Osteocyte (in vitro differentiated cells): ENCODE measurements around the gene RAD51B. TPM values are rescaled to one million over a fixed set of nuclear protein-coding genes. Genes with fewer than 3 reads are reported as not detected.
A peak's percentile ranks its signal among the peaks of the same experiment; 100 is the strongest.

Experiments
- DNase-seq: peaks from one replicate; pipeline ENCODE4 v3.0.0; 2021; ENCODE audit warnings: mixed read lengths; ENCODE audit not compliant: unreplicated experiment; ENCODE audit errors: extremely low spot score
- H3K27ac Mint-ChIP-seq: one replicate; pipeline ENCODE4 v1.8.0; 2021; ENCODE audit warnings: mild to moderate bottlenecking, mixed read lengths; ENCODE audit not compliant: unreplicated experiment
- H3K27me3 Mint-ChIP-seq: one replicate; pipeline ENCODE4 v1.8.0; 2021; ENCODE audit warnings: mixed read lengths; ENCODE audit not compliant: unreplicated experiment
- H3K36me3 Mint-ChIP-seq: one replicate; pipeline ENCODE4 v1.8.0; 2021; ENCODE audit warnings: mixed read lengths; ENCODE audit not compliant: unreplicated experiment
- H3K4me1 Mint-ChIP-seq: one replicate; pipeline ENCODE4 v1.8.0; 2021; ENCODE audit warnings: mixed read lengths; ENCODE audit not compliant: unreplicated experiment
- H3K4me3 Mint-ChIP-seq: one replicate; pipeline ENCODE4 v1.8.0; 2021; ENCODE audit warnings: mild to moderate bottlenecking, moderate library complexity, mixed read lengths; ENCODE audit not compliant: unreplicated experiment
- H3K9me3 Mint-ChIP-seq: one replicate; pipeline ENCODE4 v1.8.0; 2021; ENCODE audit warnings: mixed read lengths; ENCODE audit not compliant: unreplicated experiment
- CTCF ChIP-seq: fragments of 200-600 bp; sonication (generic); IDR thresholded peaks from 2 replicates; pipeline ENCODE4 v1.5.0; 2021; ENCODE audit warnings: antibody characterized with exemption, mild to moderate bottlenecking, moderate library complexity
- total RNA-seq: library from RNA; stranded (reverse); gene quantifications from 2 replicates; pipeline ENCODE4 v1.2.1, GENCODE V29; 2021

The RAD51B gene
- total RNA-seq, 1 donor from 2014 or later: 12.7 TPM

GRCh38 chr14:68103853-68104252, 284.3 kb downstream of the RAD51B start:
- no peak for DNase-seq
- H3K27me3 Mint-ChIP-seq: no peaks in the 10 kb centered on the region
- H3K36me3 Mint-ChIP-seq: peaks cover 6% of the 10 kb centered on the region
- H3K9me3 Mint-ChIP-seq: peaks cover 13% of the 10 kb centered on the region
- H3K27ac Mint-ChIP-seq: peak overlapping the region; percentile 48
- no peak overlapping the region for H3K4me3 Mint-ChIP-seq
- no peak for TF ChIP-seq CTCF
- H3K4me1 Mint-ChIP-seq: peaks cover 28% of the 10 kb centered on the region

DNA sequence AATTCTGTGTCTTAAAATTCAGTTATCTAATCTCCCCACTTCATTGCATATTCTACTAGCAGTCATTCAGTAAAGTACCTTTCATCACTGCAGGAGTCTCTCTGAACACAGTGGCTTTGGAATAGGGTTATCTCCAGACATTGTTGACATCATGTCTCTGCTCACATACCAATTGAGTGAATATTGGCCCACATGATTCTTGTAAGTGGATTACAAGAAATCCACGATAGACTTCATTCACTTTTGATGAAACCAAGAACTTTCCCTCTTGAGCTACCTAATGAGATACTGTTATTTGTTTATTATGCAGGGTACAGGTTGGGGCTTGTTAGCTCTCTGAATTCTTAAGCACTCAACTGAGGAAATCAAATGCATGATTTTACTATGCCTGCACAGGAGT, 284.9 kb downstream of the RAD51B start:
- Mint-ChIP-seq H3K27me3 (no peaks in the 10 kb centered on the region), H3K27ac (peak overlapping the region; percentile 46), H3K4me1 (peaks cover 35% of the 10 kb centered on the region), H3K36me3 (peaks cover 6% of the 10 kb centered on the region), H3K4me3 (no peak overlapping the region), H3K9me3 (peaks cover 13% of the 10 kb centered on the region)
- TF ChIP-seq CTCF: no peak
- DNase-seq: no peak

DNA sequence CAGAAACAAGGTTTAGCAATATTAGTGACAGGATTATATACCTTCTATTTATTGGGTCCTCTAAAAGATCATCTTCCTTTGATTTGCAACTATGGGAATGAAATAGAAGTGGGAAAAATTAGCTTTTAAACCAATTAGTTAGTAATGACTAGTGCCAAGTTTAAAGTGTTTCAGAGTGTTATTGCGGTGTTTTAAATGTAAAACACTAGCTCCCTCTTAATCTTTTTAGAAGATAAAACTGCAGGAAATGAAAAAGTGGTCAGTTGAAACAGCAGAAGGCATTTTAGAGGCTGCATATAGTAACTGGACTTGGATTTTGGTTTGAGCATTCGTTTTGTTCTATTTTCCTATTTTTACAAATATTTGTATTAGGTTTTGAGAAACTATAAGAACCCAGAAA, 286.2 kb downstream of the RAD51B start:
- H3K4me3 Mint-ChIP-seq: no peak overlapping the region

DNA sequence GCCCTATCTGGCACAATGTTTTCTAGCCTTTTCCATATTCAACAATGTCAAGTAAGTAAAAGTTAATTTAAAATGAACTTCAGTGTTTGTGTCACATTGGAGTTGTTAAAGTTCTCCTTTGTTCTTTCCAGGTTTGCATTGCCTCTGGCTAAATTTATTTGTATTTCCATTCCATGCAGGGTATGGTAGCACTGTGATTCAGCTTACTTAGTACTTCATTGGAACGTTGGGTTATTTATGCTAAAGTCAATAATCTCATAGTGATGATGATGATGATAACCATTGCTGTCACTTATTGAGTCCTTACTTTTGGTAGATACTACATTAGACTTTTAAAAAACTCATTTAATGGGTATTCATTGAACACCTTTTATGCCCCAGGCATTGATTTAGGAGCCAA, 286.9 kb downstream of the RAD51B start:
- Mint-ChIP-seq H3K36me3 (peaks cover 2% of the 10 kb centered on the region), H3K9me3 (peaks cover 7% of the 10 kb centered on the region), H3K27me3 (no peaks in the 10 kb centered on the region), H3K27ac (no peak overlapping the region), H3K4me1 (peaks cover 52% of the 10 kb centered on the region), H3K4me3 (no peak overlapping the region)
- TF ChIP-seq CTCF: no peak
- no peak for DNase-seq

More for the DNA sequence above, 286.2 kb downstream of the RAD51B start:
- Mint-ChIP-seq H3K27ac (no peak overlapping the region), H3K27me3 (no peaks in the 10 kb centered on the region), H3K4me1 (peaks cover 46% of the 10 kb centered on the region), H3K9me3 (peaks cover 10% of the 10 kb centered on the region), H3K36me3 (peaks cover 3% of the 10 kb centered on the region)
- no peak for DNase-seq
- no peak for TF ChIP-seq CTCF

- H3K27me3 Mint-ChIP-seq: no peaks in the 10 kb centered on the region
- peaks cover 2% of the 10 kb centered on the region for H3K36me3 Mint-ChIP-seq
- peaks cover 7% of the 10 kb centered on the region for H3K9me3 Mint-ChIP-seq
- H3K4me3 Mint-ChIP-seq: no peak overlapping the region
- no peak overlapping the region for H3K27ac Mint-ChIP-seq
- no peak for DNase-seq
- peaks cover 57% of the 10 kb centered on the region for H3K4me1 Mint-ChIP-seq
- TF ChIP-seq CTCF: no peak
Measured at GRCh38 chr14:68106905-68107304, 287.3 kb downstream of the RAD51B start.
